ENCODE measurements around the gene SLC9A4.

SLC9A4 gene

GRCh38 chr2:102473020-102473419, at the start of gene SLC9A4:
TSS of gene SLC9A4 (plus strand) at chr2:102473226. CDS start at chr2:102473760, 534 bp downstream.
- Histone ChIP-seq H3K27me3 (no peaks in the 10 kb centered on the region), H3K4me2 (no peak within 1 kb of the TSS), H3K4me1 (peaks cover 0 to 6% (median 0%) of the 10 kb centered on the region in 10 experiments; a peak in 1 of 20 replicates), H3K9ac (no peak within 1 kb of the TSS), H4K20me1 (no peaks in the 10 kb centered on the region), H3K9me3 (replicated peaks in 1 of 11) (peaks cover 8 to 17% (median 13%) of the 10 kb centered on the region in 11 experiments; a peak in 15 of 22 replicates), H3K4me3 (no peak within 1 kb of the TSS), H3K36me3 (no peaks in the 10 kb centered on the region), H3K27ac (no peak within 1 kb of the TSS)
- TF ChIP-seq Cebpa-rat (IDR thresholded peaks at IDR 0.05): no peak

GRCh38 chr2:102423368-102423767, 49.7 kb upstream of the SLC9A4 start:
- Histone ChIP-seq H4K20me1 (no peaks in the 10 kb centered on the region), H3K9ac (no peak overlapping the region), H3K4me3 (no peak overlapping the region), H3K9me3 (replicated peaks in 1 of 11) (0 out of 22 replicates have a peak, but pooled peaks cover 0 to 4% (median 0%) of the 10 kb centered on the region in 11 experiments), H3K36me3 (no peaks in the 10 kb centered on the region), H3K27me3 (no peaks in the 10 kb centered on the region), H3K4me1 (peaks cover 12 to 68% (median 29%) of the 10 kb centered on the region in 10 experiments), H3K27ac (no peak overlapping the region), H3K4me2 (peak overlapping the region in 2 of 11 experiments; percentile 3 to 19; a peak in 2 of 22 replicates)
- no peak for TF ChIP-seq Cebpa-rat (IDR thresholded peaks at IDR 0.05)

- Histone ChIP-seq H3K36me3 (no peaks in the 10 kb centered on the region), H3K9me3 (replicated peaks in 1 of 11) (0 out of 22 replicates have a peak, but pooled peaks cover 0 to 4% (median 0%) of the 10 kb centered on the region in 11 experiments), H3K4me1 (peaks cover 0 to 54% (median 15%) of the 10 kb centered on the region in 10 experiments; a peak in 16 of 20 replicates), H3K4me3 (no peak overlapping the region), H4K20me1 (no peaks in the 10 kb centered on the region), H3K4me2 (peak overlapping the region in 5 of 11 experiments; percentile 3 to 46 (median 22); a peak in 6 of 22 replicates), H3K9ac (no peak overlapping the region), H3K27ac (no peak overlapping the region; a peak in 1 of 22 replicates), H3K27me3 (no peaks in the 10 kb centered on the region)
- no peak for TF ChIP-seq Cebpa-rat (IDR thresholded peaks at IDR 0.05)
Measured at GRCh38 chr2:102424754-102425153, 48.3 kb upstream of the SLC9A4 start.

- H3K4me3 ChIP-seq: no peak overlapping the region
- peaks cover 0 to 46% (median 12%) of the 10 kb centered on the region in 10 experiments; a peak in 11 of 20 replicates for H3K4me1 ChIP-seq
- no peak overlapping the region for H3K9ac ChIP-seq
- no peaks in the 10 kb centered on the region for H4K20me1 ChIP-seq
- peak overlapping the region in 5 of 11 experiments; percentile 3 to 46 (median 25); a peak in 8 of 22 replicates for H3K4me2 ChIP-seq
- H3K36me3 ChIP-seq: no peaks in the 10 kb centered on the region
- H3K9me3 ChIP-seq (replicated peaks in 1 of 11): 0 out of 22 replicates have a peak, but pooled peaks cover 0 to 4% (median 0%) of the 10 kb centered on the region in 11 experiments
- TF ChIP-seq Cebpa-rat (IDR thresholded peaks at IDR 0.05): no peak
- H3K27me3 ChIP-seq: no peaks in the 10 kb centered on the region
- peak overlapping the region in 2 of 11 experiments; percentile 14 to 28; a peak in 2 of 22 replicates for H3K27ac ChIP-seq
Measured at GRCh38 chr2:102425441-102426132, 47.4 kb upstream of the SLC9A4 start.

- no peaks in the 10 kb centered on the region for H3K36me3 ChIP-seq
- H3K9me3 ChIP-seq (replicated peaks in 1 of 11): 0 out of 22 replicates have a peak, but pooled peaks cover 0 to 4% (median 0%) of the 10 kb centered on the region in 11 experiments
- H3K4me1 ChIP-seq: peaks cover 0 to 32% (median 12%) of the 10 kb centered on the region in 10 experiments; a peak in 11 of 20 replicates
- no peaks in the 10 kb centered on the region for H3K27me3 ChIP-seq
- H3K4me3 ChIP-seq: no peak overlapping the region
- no peak overlapping the region for H3K4me2 ChIP-seq
- H3K27ac ChIP-seq: no peak overlapping the region
- no peak overlapping the region for H3K9ac ChIP-seq
- TF ChIP-seq Cebpa-rat (IDR thresholded peaks at IDR 0.05): no peak
- H4K20me1 ChIP-seq: no peaks in the 10 kb centered on the region
Measured at GRCh38 chr2:102427249-102427648, 45.8 kb upstream of the SLC9A4 start.

- Histone ChIP-seq H3K4me2 (no peak overlapping the region), H4K20me1 (no peaks in the 10 kb centered on the region), H3K9me3 (replicated peaks in 1 of 11) (0 out of 22 replicates have a peak, but pooled peaks cover 0 to 6% (median 0%) of the 10 kb centered on the region in 11 experiments), H3K36me3 (no peaks in the 10 kb centered on the region), H3K9ac (no peak overlapping the region), H3K27me3 (no peaks in the 10 kb centered on the region), H3K4me3 (no peak overlapping the region), H3K4me1 (peaks cover 0 to 20% (median 12%) of the 10 kb centered on the region in 10 experiments; a peak in 11 of 20 replicates), H3K27ac (no peak overlapping the region)
- no peak for TF ChIP-seq Cebpa-rat (IDR thresholded peaks at IDR 0.05)
Measured at GRCh38 chr2:102428573-102428972, 44.5 kb upstream of the SLC9A4 start.

GRCh38 chr2:102432386-102432785, 40.6 kb upstream of the SLC9A4 start:
- Histone ChIP-seq H3K9me3 (replicated peaks in 1 of 11) (0 out of 22 replicates have a peak, but pooled peaks cover 0 to 6% (median 0%) of the 10 kb centered on the region in 11 experiments), H3K27ac (no peak overlapping the region), H3K4me2 (no peak overlapping the region), H4K20me1 (no peaks in the 10 kb centered on the region), H3K27me3 (no peaks in the 10 kb centered on the region), H3K4me3 (no peak overlapping the region), H3K9ac (no peak overlapping the region), H3K36me3 (no peaks in the 10 kb centered on the region), H3K4me1 (peaks cover 22 to 31% (median 25%) of the 10 kb centered on the region in 10 experiments)
- TF ChIP-seq Cebpa-rat (IDR thresholded peaks at IDR 0.05): no peak

- no peak overlapping the region for H3K4me2 ChIP-seq
- no peak overlapping the region for H3K27ac ChIP-seq
- H3K9ac ChIP-seq: no peak overlapping the region
- no peaks in the 10 kb centered on the region for H3K27me3 ChIP-seq
- H3K4me3 ChIP-seq: no peak overlapping the region
- 0 out of 22 replicates have a peak, but pooled peaks cover 0 to 6% (median 0%) of the 10 kb centered on the region in 11 experiments for H3K9me3 ChIP-seq (replicated peaks in 1 of 11)
- no peak for TF ChIP-seq Cebpa-rat (IDR thresholded peaks at IDR 0.05)
- H3K36me3 ChIP-seq: no peaks in the 10 kb centered on the region
- H4K20me1 ChIP-seq: no peaks in the 10 kb centered on the region
- H3K4me1 ChIP-seq: peaks cover 38 to 49% (median 42%) of the 10 kb centered on the region in 10 experiments
Measured at GRCh38 chr2:102433973-102434654, 38.9 kb upstream of the SLC9A4 start.

Measured in BLaER1 treated with 17β-estradiol and CSF1 and Interleukin-3, amounts not matched to agents 10 nM and 100 nM (cell line).